Measurements from ENCODE around the gene SIAH2. TPM values are rescaled to one million over a fixed set of nuclear protein-coding genes. Genes with fewer than 3 reads are reported as not detected.

Gene SIAH2
- total and polyA plus RNA-seq, 9 of the 15 experiments (the other 6 are each of a cell fraction or from before 2014, with no cell fraction given): 4.8 to 39.0 (median 29.9) TPM

DNA sequence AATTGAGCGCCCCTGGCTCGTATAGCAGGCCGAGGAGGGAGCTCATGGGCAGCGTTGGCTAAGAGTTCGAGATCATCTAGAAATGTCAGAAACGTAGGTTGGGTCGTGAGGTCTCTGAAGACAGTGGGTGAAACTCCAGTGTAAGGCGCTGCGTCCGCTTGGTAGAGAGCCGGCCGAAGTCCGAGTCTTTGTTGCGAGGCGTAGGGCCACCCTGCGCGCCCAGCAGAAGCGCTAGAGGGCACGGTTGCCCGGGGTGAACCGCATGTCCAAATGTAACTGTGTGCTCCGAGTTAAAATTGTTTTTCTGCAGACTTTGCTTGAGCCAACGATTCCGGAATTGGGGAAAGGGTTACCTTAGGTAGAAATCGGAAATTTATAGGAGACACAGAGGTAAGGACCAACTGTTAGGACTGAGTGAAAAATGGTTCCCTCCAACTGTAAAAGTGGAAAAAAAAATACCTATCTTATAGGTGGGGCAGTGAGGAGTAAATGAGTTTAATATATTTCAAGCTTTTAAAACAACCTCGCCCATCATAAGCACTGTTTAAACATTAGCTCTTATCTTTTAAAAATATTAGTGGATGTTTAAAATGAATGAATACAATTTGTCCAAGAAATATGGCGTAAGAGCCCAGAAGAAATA is 993 bp upstream of the SIAH2 start (continued):
- TF ChIP-seq, protein P1, sequence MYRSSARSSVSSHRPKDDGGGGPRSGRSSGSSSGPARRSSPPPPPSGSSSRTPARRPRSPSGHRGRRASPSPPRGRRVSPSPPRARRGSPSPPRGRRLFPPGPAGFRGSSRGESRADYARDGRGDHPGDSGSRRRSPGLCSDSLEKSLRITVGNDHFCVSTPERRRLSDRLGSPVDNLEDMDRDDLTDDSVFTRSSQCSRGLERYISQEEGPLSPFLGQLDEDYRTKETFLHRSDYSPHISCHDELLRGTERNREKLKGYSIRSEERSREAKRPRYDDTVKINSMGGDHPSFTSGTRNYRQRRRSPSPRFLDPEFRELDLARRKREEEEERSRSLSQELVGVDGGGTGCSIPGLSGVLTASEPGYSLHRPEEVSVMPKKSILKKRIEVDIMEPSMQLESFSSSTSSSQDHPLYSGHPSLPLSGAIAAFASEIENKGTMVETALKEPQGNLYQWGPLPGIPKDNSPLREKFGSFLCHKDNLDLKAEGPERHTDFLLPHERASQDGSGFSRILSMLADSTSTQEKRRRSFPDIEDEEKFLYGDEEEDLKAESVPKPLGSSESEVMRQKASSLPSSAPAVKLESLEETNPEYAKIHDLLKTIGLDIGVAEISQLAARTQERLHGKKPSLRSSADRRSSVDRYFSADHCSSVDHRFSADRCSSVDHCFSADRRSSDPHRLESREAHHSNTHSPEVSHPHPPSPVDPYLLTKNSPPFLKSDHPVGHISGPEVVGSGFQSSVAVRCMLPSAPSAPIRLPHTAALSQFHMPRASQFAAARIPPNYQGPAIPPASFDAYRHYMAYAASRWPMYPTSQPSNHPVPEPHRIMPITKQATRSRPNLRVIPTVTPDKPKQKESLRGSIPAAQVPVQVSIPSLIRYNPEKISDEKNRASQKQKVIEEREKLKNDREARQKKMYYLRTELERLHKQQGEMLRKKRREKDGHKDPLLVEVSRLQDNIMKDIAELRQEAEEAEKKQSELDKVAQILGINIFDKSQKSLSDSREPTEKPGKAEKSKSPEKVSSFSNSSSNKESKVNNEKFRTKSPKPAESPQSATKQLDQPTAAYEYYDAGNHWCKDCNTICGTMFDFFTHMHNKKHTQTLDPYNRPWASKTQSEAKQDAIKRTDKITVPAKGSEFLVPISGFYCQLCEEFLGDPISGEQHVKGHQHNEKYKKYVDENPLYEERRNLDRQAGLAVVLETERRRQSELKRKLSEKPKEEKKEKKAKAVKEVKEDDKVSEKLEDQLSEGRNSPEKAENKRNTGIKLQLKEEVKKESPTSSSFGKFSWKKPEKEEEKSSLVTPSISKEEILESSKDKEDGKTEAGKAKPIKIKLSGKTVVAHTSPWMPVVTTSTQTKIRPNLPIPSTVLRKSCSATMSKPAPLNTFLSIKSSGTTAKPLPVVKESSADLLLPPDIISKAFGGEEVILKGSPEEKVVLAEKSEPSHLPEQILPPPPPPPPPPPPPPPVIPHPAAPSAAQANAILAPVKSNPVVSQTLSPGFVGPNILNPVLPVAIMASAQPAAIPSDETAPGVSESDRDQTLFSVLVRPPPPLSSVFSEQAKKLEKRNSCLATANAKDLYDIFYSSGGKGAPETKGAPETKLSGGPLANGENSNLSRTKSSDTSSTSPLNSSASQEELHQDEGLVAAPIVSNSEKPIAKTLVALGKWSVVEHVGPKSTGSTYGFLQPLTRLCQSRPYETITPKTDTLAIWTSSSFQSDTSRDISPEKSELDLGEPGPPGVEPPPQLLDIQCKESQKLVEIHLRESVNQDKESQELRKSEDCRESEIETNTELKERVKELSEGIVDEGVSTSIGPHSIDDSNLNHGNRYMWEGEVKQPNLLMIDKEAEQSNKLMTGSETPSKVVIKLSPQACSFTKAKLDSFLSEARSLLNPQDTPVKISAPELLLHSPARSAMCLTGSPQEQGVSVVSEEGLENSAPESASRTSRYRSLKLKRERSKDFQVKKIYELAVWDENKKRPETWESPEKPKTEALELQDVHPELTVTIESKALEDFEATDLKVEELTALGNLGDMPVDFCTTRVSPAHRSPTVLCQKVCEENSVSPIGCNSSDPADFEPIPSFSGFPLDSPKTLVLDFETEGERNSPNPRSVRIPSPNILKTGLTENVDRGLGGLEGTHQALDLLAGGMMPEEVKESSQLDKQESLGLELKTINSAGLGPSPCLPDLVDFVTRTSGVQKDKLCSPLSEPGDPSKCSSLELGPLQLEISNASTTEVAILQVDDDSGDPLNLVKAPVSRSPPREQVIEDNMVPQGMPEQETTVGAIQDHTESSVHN (IDR thresholded peaks at IDR 0.05; ENCODE audit: borderline replicate concordance in 1 of 2, low read depth in 1 of 2): no peak
- TF ChIP-seq, protein P2, sequence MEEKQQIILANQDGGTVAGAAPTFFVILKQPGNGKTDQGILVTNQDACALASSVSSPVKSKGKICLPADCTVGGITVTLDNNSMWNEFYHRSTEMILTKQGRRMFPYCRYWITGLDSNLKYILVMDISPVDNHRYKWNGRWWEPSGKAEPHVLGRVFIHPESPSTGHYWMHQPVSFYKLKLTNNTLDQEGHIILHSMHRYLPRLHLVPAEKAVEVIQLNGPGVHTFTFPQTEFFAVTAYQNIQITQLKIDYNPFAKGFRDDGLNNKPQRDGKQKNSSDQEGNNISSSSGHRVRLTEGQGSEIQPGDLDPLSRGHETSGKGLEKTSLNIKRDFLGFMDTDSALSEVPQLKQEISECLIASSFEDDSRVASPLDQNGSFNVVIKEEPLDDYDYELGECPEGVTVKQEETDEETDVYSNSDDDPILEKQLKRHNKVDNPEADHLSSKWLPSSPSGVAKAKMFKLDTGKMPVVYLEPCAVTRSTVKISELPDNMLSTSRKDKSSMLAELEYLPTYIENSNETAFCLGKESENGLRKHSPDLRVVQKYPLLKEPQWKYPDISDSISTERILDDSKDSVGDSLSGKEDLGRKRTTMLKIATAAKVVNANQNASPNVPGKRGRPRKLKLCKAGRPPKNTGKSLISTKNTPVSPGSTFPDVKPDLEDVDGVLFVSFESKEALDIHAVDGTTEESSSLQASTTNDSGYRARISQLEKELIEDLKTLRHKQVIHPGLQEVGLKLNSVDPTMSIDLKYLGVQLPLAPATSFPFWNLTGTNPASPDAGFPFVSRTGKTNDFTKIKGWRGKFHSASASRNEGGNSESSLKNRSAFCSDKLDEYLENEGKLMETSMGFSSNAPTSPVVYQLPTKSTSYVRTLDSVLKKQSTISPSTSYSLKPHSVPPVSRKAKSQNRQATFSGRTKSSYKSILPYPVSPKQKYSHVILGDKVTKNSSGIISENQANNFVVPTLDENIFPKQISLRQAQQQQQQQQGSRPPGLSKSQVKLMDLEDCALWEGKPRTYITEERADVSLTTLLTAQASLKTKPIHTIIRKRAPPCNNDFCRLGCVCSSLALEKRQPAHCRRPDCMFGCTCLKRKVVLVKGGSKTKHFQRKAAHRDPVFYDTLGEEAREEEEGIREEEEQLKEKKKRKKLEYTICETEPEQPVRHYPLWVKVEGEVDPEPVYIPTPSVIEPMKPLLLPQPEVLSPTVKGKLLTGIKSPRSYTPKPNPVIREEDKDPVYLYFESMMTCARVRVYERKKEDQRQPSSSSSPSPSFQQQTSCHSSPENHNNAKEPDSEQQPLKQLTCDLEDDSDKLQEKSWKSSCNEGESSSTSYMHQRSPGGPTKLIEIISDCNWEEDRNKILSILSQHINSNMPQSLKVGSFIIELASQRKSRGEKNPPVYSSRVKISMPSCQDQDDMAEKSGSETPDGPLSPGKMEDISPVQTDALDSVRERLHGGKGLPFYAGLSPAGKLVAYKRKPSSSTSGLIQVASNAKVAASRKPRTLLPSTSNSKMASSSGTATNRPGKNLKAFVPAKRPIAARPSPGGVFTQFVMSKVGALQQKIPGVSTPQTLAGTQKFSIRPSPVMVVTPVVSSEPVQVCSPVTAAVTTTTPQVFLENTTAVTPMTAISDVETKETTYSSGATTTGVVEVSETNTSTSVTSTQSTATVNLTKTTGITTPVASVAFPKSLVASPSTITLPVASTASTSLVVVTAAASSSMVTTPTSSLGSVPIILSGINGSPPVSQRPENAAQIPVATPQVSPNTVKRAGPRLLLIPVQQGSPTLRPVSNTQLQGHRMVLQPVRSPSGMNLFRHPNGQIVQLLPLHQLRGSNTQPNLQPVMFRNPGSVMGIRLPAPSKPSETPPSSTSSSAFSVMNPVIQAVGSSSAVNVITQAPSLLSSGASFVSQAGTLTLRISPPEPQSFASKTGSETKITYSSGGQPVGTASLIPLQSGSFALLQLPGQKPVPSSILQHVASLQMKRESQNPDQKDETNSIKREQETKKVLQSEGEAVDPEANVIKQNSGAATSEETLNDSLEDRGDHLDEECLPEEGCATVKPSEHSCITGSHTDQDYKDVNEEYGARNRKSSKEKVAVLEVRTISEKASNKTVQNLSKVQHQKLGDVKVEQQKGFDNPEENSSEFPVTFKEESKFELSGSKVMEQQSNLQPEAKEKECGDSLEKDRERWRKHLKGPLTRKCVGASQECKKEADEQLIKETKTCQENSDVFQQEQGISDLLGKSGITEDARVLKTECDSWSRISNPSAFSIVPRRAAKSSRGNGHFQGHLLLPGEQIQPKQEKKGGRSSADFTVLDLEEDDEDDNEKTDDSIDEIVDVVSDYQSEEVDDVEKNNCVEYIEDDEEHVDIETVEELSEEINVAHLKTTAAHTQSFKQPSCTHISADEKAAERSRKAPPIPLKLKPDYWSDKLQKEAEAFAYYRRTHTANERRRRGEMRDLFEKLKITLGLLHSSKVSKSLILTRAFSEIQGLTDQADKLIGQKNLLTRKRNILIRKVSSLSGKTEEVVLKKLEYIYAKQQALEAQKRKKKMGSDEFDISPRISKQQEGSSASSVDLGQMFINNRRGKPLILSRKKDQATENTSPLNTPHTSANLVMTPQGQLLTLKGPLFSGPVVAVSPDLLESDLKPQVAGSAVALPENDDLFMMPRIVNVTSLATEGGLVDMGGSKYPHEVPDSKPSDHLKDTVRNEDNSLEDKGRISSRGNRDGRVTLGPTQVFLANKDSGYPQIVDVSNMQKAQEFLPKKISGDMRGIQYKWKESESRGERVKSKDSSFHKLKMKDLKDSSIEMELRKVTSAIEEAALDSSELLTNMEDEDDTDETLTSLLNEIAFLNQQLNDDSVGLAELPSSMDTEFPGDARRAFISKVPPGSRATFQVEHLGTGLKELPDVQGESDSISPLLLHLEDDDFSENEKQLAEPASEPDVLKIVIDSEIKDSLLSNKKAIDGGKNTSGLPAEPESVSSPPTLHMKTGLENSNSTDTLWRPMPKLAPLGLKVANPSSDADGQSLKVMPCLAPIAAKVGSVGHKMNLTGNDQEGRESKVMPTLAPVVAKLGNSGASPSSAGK (IDR thresholded peaks at IDR 0.05): no peak
- TF ChIP-seq, protein P3, sequence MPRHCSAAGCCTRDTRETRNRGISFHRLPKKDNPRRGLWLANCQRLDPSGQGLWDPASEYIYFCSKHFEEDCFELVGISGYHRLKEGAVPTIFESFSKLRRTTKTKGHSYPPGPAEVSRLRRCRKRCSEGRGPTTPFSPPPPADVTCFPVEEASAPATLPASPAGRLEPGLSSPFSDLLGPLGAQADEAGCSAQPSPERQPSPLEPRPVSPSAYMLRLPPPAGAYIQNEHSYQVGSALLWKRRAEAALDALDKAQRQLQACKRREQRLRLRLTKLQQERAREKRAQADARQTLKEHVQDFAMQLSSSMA (CRISPR knock-in tag; IDR thresholded peaks at IDR 0.05): no peak
- TF ChIP-seq NR2C1 (IDR thresholded peaks at IDR 0.05) (no peak), NR2C1 (tag; IDR thresholded peaks at IDR 0.05) (0 out of 2 replicates have a peak, but pooled peaks have one; percentile 24), MTA2 (IDR thresholded peaks at IDR 0.05; ENCODE audit: low read depth) (peak; percentile 34; the same call in 1 of the 2 replicates)
